Measurements from ENCODE around the gene DNAJC8. TPM values are rescaled to one million over a fixed set of nuclear protein-coding genes. Genes with fewer than 3 reads are reported as not detected.

The DNAJC8 gene
- total RNA-seq, 4 donors from 2014 or later, result 24.3 to 90.9 (median 56.2) TPM

DNA sequence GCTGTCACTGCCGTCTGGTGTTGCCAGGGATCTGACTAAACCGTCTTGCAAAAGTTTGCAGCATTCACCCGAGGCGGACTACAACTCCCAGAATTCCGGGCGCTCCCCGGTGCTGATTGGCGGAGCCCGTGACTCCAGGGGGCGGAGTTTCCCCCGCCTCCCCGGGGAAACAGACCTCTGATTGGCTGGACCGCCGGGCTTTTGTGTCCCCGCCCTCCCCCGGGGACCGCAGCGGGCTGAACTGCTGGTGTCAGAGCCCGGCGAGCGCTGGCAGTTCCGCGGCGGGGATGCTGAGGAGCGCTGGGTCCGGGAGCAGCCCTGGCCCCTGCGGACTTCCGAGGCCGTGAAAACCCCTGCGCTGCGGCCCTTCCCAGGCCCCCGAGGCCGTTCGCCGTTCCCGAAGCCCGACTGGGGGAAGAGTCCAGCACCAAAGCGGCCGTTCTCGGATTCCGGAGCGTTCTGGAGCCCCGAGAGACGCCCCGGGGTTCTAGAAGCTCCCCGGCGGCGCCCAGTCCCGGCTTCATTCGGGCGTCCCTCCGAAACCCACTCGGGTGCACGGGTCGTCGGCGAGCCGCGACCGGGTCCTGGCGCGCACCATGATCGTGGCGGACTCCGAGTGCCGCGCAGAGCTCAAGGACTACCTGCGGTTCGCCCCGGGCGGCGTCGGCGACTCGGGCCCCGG is 26.6 kb upstream of the DNAJC8 start, which contains the start of gene SESN2:
Gene SESN2, plus strand, starts transcription at position 267 of the 682 bp plus-strand sequence. Its CDS starts 330 bp downstream, at position 597.
- Histone ChIP-seq H3K4me1 (no peaks in the 10 kb centered on the region), H3K36me3 (no peaks in the 10 kb centered on the region), H3K27me3 (no peaks in the 10 kb centered on the region), H3K27ac (peak within 1 kb of the TSS; percentile 88 to 93), H3K9me3 (no peaks in the 10 kb centered on the region), H3K4me3 (peak within 1 kb of the TSS; percentile 78 to 94)
- DNase-seq, result peak; percentile 99
- intact Hi-C loops (cut with DNase I; ENCODE audit: low total_unique reads), result no loop called here
- TF ChIP-seq, protein P1, sequence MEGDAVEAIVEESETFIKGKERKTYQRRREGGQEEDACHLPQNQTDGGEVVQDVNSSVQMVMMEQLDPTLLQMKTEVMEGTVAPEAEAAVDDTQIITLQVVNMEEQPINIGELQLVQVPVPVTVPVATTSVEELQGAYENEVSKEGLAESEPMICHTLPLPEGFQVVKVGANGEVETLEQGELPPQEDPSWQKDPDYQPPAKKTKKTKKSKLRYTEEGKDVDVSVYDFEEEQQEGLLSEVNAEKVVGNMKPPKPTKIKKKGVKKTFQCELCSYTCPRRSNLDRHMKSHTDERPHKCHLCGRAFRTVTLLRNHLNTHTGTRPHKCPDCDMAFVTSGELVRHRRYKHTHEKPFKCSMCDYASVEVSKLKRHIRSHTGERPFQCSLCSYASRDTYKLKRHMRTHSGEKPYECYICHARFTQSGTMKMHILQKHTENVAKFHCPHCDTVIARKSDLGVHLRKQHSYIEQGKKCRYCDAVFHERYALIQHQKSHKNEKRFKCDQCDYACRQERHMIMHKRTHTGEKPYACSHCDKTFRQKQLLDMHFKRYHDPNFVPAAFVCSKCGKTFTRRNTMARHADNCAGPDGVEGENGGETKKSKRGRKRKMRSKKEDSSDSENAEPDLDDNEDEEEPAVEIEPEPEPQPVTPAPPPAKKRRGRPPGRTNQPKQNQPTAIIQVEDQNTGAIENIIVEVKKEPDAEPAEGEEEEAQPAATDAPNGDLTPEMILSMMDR (IDR thresholded peaks at IDR 0.05), result peak in 1 of 4 experiments; percentile 7
- peak; percentile 98 for TF ChIP-seq POLR2A (IDR thresholded peaks at IDR 0.05)

DNA sequence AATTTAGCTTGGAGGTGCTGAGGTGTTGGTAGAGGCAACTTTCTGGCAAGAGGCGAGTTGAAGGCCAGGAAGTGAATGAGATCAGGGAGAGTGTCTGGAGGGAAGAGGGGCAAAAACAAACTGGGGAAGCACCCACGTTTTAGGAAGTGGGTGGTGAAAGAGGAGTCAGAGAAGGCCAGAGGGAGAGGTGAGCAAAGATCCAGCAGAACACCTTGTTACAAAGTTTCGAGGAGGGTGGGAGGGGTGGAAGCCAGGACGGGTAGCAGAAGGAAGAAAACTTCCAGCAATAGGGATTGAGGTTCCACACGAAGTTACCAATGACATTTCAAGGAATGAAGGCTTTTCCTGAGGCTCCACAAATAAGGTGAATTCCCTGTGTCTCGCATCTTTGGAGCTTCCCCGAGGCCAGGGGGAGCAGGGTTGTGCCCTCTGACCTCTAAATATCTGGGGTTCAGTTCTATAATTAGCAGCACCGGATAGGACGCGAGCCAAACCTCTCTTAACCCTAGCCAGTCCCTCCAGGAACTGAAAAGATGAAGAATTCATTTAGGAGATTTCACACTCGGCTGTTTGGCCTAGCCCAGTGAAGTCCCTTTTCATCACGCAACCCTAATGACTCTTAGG is 25.9 kb upstream of the DNAJC8 start:
- H3K4me3 ChIP-seq, result peak overlapping the region; percentile 16 to 94
- no peaks in the 10 kb centered on the region for H3K36me3 ChIP-seq
- H3K27ac ChIP-seq, result peak overlapping the region; percentile 50 to 69
- TF ChIP-seq POLR2A (IDR thresholded peaks at IDR 0.05), result no peak
- TF ChIP-seq, protein P1 (IDR thresholded peaks at IDR 0.05), result no peak
- H3K9me3 ChIP-seq, result no peaks in the 10 kb centered on the region
- intact Hi-C loops (cut with DNase I; ENCODE audit: low total_unique reads), result no loop called here
- no peaks in the 10 kb centered on the region for H3K27me3 ChIP-seq
- no peaks in the 10 kb centered on the region for H3K4me1 ChIP-seq
- no peak for DNase-seq

DNA sequence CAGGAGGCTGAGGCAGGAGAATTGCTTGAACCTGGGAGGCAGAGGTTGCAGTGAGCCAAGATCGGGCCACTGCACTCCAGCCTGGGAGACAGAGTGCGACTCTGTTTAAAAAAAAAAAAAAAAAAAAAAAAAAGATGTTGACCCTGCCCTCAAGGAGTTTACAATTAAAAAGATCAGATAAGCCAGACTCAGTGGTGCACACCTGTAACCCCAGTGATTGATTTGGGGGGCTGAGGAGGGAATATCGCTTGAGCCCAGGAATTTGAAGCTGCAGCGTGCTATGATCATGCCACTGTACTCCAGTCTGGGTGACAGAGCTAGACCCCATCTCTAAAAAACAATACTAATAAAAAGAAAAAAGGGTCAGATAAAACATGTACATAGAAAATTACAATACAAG is 24.9 kb upstream of the DNAJC8 start:
- Histone ChIP-seq H3K4me3 (no peak overlapping the region), H3K4me1 (no peaks in the 10 kb centered on the region), H3K27me3 (no peaks in the 10 kb centered on the region), H3K27ac (no peak overlapping the region), H3K36me3 (no peaks in the 10 kb centered on the region), H3K9me3 (no peaks in the 10 kb centered on the region)
- intact Hi-C loops (cut with DNase I; ENCODE audit: low total_unique reads), result no loop called here
- DNase-seq, result no peak
- TF ChIP-seq, protein P1 (IDR thresholded peaks at IDR 0.05), result no peak
- no peak for TF ChIP-seq POLR2A (IDR thresholded peaks at IDR 0.05)

DNA sequence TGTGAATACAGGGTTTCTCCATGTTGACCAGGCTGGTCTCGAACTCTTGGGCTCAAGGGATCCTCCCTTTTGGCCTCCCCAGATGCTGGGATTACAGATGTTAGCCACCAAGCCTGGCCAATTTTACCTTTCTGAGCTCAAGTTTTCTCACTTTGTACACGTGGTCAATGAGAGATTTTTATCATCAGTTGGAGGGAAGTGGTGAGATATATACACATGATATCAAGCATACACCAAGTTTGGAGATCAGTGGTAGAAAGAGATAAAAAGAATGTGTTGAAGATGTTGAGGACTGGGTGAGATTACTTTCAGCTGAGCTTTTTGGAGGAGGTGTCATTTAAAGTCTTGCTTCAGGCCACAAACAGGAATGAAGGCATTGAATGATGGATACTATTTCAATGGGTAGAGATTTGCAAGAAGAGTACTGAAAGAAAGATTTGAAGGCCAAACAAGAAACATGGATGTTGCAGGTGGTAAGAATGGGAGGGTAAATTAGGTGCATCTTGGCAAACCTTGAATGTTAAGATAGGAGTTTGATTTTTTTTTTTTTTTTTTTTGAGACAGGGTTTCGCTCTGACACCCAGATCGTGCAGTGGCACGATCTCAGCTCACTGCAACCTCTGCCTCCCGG is 23.5 kb upstream of the DNAJC8 start:
- Histone ChIP-seq H3K27ac (no peak overlapping the region), H3K9me3 (no peaks in the 10 kb centered on the region), H3K36me3 (no peaks in the 10 kb centered on the region), H3K27me3 (no peaks in the 10 kb centered on the region), H3K4me1 (no peaks in the 10 kb centered on the region), H3K4me3 (no peak overlapping the region)
- TF ChIP-seq, protein P1 (IDR thresholded peaks at IDR 0.05), result no peak
- no peak for TF ChIP-seq POLR2A (IDR thresholded peaks at IDR 0.05)
- intact Hi-C loops (cut with DNase I; ENCODE audit: low total_unique reads), result no loop called here
- no peak for DNase-seq

DNA sequence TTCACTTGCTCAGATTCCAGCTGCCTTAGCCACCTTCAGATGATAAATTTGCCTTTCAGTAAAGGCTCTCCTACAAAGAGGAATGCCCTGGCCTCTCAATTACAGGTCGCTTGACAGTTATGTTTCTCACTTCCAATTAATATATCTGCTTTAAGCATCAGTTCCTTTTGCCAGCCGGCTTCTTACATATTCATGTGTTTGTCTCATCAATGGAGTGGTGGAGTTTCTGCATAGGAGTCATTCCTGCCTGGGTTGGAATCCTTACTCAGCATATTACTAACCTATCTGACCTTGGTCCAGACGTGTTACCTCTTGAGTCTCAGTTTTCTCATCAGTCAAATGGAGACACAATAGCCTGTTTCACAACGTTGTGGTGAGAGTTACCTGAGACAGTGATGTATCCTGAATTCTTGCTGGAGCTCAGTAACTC is 17.1 kb upstream of the DNAJC8 start:
- Histone ChIP-seq H3K9me3 (no peaks in the 10 kb centered on the region), H3K27ac (no peak overlapping the region), H3K4me1 (peaks cover 5% of the 10 kb centered on the region in 2 donors), H3K4me3 (no peak overlapping the region), H3K27me3 (no peaks in the 10 kb centered on the region), H3K36me3 (no peaks in the 10 kb centered on the region)
- intact Hi-C loops (cut with DNase I; ENCODE audit: low total_unique reads), result no loop called here
- no peak for DNase-seq
- no peak for TF ChIP-seq POLR2A (IDR thresholded peaks at IDR 0.05)
- TF ChIP-seq, protein P1 (IDR thresholded peaks at IDR 0.05), result no peak

Measured in uterus (tissue), 4 donors.